GM21717 (cell line): ENCODE results near the gene GPRC5A.

ENCODE experiments used
- ATAC-seq: cut with Tn5 transposase; IDR thresholded peaks from one replicate; pipeline ENCODE4 v1.9.1; 2021; ENCODE audit warnings: mild to moderate bottlenecking, moderate library complexity; ENCODE audit not compliant: unreplicated experiment

Gene GPRC5A

GRCh38 chr12:12885096-12885792 is 6.1 kb upstream of the GPRC5A start:
- no peak for ATAC-seq

GRCh38 chr12:12887471-12887870 is 3.9 kb upstream of the GPRC5A start:
- no peak for ATAC-seq

GRCh38 chr12:12889701-12890100 is 1.7 kb upstream of the GPRC5A start:
- ATAC-seq, result no peak

GRCh38 chr12:12890543-12891079 is 751 bp upstream of the GPRC5A start:
- no peak for ATAC-seq

GRCh38 chr12:12891881-12892355 is 556 bp downstream of the GPRC5A start:
- no peak for ATAC-seq

GRCh38 chr12:12892681-12893141 is 1.3 kb downstream of the GPRC5A start:
- no peak for ATAC-seq

- ATAC-seq, result no peak
Measured at GRCh38 chr12:12893438-12893837, 2.1 kb downstream of the GPRC5A start.

GRCh38 chr12:12896260-12896659 is 4.9 kb downstream of the GPRC5A start:
- no peak for ATAC-seq

- ATAC-seq, result no peak
Measured at GRCh38 chr12:12897302-12897701, 5.9 kb downstream of the GPRC5A start.

- ATAC-seq, result no peak
Measured at GRCh38 chr12:12898136-12898717, 6.9 kb downstream of the GPRC5A start.

- peak; percentile 22 for ATAC-seq
Measured at GRCh38 chr12:12898911-12899511, 7.6 kb downstream of the GPRC5A start.

- peak; percentile 87 for ATAC-seq
Measured at GRCh38 chr12:12899530-12900380, 8.4 kb downstream of the GPRC5A start.

- no peak for ATAC-seq
Measured at GRCh38 chr12:12900786-12901157, 9.4 kb downstream of the GPRC5A start.

GRCh38 chr12:12901158-12901791 is 9.9 kb downstream of the GPRC5A start:
- ATAC-seq, result no peak

- no peak for ATAC-seq
Measured at GRCh38 chr12:12902036-12902435, 10.7 kb downstream of the GPRC5A start.

GRCh38 chr12:12903642-12904609 is 12.6 kb downstream of the GPRC5A start:
- ATAC-seq, result no peak

- ATAC-seq, result no peak
Measured at GRCh38 chr12:12907552-12907951, 16.2 kb downstream of the GPRC5A start.

GRCh38 chr12:12908252-12908651 is 16.9 kb downstream of the GPRC5A start:
- no peak for ATAC-seq

GRCh38 chr12:12908711-12909110 is 17.3 kb downstream of the GPRC5A start:
- ATAC-seq, result no peak
